HG03060 (cell line): ENCODE data around the gene GPR27.

Source experiments
- ATAC-seq: cut with Tn5 transposase; IDR thresholded peaks from one replicate; pipeline ENCODE4 v1.9.1; 2021; ENCODE audit warnings: low read depth, moderate number of reproducible peaks; ENCODE audit not compliant: unreplicated experiment

GPR27 gene

DNA sequence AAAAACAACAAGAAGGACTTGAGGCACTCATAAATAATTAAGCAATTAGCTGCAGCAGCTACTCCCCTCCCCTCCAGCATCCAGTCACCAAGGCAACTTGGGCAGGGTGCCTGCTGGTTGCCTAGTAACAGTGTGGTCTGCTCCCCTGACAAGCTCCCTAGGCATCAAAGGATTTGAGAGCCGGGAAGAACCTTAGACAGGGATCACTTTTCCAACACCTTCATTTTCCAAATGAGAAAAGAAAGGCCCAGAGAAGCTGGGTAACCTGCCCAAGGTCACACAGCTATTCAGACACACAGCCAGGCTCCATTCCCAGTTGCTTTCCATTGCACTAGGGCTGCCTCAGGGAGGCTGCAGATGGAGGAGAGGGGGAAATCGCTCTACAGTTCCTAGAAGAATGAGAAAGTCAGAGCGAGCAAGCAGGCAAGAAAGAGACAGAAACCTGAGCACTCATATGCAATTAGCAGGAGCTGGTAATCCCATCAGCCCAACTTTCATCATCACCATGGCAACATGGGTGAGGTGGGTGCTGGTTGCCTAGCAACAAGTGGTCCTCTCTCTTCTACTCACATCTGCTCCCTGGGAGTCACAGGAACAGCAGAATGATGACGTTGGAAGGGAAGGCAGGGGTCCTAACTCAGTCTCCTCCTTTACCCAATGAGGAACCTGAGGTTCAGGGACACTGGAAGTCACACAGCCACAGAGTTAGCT, 24.9 kb upstream of the GPR27 start:
- no peak for ATAC-seq

DNA sequence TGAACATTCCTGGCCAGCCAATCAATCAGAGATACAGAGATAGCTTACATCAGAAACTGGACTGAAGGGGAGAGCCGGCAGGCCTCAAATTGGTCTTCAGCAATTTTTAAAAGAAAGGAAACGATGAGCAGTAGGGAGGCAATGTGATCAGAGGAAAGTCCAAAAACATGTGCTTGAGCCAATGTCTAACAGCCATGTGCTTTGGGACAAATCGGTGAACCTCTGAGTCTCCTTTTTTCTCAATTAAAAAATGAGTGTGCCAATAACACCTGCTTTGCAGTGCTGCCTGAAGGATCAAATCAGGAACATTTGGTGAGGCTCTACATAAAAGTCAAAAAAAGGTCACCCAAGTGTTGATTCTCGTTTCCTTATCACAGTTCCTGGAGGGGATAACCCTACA, 21.0 kb upstream of the GPR27 start:
- no peak for ATAC-seq

GRCh38 chr3:71733319-71733718, 20.3 kb upstream of the GPR27 start:
- no peak for ATAC-seq

- no peak for ATAC-seq
These were observed 18.8 kb upstream of the GPR27 start for GRCh38 chr3:71734881-71735280.

DNA sequence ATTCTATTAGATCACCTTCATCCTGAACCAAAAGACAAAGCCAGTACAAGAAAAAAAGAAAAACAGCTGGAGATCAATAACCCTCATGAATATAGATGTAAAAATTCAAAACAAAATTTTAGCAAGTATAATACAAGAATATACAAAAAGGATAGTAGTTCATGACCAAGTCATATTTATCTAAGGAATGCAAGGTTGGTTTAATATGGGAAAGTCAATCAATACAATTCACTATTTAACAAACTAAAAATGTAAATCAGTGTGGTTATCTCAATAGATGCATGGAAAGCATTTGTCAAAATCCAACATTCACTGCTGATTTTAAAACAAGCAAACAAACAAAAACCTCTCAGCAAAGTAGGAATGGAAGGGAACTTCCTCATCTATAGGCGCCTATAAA, 11.0 kb upstream of the GPR27 start:
- ATAC-seq = no peak

DNA sequence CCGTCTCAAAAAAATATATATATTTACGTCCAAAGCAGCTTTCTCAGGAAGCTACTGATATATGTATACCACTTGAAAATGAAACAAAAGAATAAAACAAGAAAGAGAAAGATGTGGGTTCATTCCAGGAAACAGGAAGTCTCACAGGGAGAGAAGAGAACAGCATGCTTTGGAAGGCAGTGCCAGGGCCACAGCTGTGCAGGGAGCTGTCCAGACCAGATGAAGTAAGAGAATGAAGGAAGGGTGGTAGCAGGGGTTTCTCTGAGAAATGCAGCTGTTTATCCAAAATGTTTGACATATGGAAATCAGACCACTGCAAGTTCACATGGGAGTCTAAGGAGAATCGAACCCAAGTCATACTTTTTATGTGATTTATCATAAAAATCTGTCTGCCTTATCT, 8.9 kb upstream of the GPR27 start:
- no peak for ATAC-seq

DNA sequence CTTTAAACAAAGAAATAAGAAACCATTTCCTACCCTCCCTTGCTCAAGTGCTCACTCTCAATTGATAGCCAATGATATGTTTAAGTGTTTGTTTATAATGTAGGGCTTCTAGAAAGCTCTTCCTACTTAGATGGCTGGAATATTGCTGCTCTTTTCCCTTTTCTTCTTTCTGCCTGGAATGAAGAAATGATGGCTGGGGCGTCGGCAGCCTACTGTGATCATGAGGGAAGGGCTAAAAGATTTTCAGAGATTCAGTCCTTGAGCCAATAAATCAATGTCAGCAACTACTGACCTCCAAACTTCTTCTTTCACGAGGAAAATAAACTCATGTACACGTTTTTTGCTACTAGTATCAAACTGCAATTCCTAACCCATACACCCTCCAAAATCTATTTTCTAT, 2.1 kb upstream of the GPR27 start:
- no peak for ATAC-seq

DNA sequence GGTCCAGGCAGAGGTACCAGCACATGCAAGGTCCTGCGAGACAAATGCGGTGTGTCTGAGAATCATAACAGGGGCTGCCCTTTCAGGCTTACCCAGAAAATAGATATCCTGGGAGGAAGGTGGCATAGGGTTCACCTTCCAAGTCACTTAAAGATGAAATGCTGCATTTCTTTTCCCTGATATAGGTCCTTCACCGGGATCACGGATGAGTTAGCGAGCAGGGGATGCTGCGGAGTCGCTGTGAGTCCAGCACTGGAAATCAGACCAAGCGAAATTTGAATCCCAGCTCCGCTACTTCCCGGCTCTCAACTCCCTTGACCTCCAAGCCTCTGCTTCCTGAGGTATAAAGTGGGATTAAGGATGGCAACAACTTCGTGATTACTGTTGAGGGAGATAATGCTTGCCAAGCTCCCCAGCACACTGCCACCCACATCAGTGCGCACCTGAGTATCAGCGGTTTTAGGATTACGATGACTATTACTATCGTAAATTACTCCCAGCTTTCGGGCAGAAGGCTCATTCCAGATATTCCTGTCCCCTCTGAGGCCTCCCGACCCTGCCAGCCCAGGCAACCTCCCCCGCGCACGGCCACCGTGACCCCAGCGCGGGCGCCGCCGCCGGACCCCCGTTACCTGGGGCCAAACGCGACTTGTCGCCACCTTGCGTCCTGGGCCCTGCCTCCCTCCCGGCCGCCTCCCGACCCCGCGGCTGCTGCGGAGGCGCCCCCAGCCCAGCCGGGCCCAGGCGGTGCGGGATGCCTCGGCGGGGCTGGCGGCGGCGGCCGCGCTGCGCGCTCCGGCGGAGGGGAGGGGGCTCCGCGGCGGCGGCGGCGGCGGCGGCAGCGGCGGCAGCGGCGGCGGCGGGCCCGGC, 589 bp upstream of the GPR27 start:
- no peak for ATAC-seq

DNA sequence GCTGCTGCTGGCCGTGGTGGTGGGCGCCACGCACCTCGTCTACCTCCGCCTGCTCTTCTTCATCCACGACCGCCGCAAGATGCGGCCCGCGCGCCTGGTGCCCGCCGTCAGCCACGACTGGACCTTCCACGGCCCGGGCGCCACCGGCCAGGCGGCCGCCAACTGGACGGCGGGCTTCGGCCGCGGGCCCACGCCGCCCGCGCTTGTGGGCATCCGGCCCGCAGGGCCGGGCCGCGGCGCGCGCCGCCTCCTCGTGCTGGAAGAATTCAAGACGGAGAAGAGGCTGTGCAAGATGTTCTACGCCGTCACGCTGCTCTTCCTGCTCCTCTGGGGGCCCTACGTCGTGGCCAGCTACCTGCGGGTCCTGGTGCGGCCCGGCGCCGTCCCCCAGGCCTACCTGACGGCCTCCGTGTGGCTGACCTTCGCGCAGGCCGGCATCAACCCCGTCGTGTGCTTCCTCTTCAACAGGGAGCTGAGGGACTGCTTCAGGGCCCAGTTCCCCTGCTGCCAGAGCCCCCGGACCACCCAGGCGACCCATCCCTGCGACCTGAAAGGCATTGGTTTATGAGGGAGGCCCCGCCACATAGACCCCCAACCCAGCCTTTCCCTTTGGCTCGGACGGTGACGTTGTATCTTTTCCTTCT, 1.1 kb downstream of the GPR27 start:
- no peak for ATAC-seq

- ATAC-seq = no peak
These were observed 4.4 kb downstream of the GPR27 start for GRCh38 chr3:71758091-71758490.

DNA sequence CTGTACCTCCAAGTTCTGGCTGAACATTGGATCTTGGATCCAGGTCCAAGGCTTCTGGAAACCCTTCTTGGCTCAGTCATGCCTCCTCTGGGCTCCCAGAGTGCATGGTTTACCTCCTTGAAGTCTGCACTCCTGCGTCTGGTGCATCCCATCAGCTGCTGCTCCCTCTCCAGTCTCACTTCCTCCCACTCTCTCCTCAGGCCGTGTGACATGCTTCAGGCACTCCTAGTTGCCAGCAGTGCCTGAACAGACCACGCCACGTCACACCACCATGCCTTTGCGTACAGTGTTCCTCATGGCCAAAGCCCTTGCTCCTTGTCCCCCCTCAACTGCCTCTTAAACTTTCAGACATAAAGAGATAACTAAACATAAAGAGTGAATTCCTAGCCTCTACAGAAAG, 5.7 kb downstream of the GPR27 start:
- no peak for ATAC-seq

- ATAC-seq = no peak
These were observed 6.5 kb downstream of the GPR27 start for GRCh38 chr3:71760140-71760539.

GRCh38 chr3:71763426-71763825, 9.8 kb downstream of the GPR27 start:
- ATAC-seq = no peak

DNA sequence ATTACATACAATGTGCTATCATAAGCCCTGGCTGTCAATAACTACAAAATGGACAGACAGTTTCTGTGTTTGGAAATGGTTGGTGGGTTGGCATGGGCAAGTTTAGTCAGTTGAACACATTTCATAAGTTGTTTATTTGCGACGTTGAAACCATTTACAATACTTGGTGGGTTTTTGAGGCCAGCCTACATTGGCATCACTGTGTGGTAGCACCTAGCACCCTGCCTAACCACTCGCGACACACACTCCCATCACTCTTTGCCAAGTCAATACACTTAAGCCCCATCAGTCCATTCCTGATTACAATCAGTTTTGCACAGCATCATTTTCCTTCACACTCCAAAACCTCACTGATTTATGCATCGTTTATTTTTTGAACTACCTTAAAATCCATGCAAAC, 17.5 kb downstream of the GPR27 start:
- ATAC-seq = no peak

DNA sequence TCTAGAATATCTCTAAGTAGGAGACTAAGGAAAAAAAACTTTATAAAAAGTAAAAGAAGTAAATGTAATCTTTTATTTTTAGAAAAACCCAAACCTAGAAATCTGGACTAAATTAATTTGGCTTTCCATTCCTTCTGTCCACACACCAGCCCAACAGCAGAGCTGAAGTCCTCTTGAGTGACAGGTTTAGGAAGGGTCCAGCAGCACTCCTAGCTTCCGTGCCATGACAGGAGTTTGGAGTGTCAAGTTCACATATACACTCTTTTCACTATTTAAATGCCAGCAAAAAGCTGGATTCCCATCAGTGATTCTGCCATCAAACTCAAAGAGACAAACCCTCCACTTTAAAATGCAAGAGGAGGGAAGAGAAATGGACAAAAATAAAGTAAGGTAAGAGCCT, 18.2 kb downstream of the GPR27 start:
- no peak for ATAC-seq

DNA sequence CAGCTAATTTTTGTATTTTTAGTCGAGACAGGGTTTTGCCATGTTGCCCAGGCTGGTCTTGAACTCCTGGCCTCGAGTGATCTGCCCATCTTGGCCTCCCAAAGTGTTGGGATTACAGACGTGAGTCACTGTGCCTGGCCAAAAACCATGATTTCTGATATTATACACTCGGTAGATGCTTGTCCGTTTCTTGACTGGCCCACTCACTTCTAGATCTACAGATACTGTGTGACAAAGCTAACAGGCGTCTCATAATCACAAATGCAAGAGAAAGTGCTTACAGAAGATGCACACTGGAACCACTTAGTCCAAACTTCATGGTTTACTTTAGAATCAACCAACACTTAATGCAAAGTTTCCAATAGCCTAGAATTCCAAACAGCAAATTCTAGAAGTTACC, 22.9 kb downstream of the GPR27 start:
- ATAC-seq = no peak

GRCh38 chr3:71778353-71778752, 24.7 kb downstream of the GPR27 start:
- no peak for ATAC-seq

DNA sequence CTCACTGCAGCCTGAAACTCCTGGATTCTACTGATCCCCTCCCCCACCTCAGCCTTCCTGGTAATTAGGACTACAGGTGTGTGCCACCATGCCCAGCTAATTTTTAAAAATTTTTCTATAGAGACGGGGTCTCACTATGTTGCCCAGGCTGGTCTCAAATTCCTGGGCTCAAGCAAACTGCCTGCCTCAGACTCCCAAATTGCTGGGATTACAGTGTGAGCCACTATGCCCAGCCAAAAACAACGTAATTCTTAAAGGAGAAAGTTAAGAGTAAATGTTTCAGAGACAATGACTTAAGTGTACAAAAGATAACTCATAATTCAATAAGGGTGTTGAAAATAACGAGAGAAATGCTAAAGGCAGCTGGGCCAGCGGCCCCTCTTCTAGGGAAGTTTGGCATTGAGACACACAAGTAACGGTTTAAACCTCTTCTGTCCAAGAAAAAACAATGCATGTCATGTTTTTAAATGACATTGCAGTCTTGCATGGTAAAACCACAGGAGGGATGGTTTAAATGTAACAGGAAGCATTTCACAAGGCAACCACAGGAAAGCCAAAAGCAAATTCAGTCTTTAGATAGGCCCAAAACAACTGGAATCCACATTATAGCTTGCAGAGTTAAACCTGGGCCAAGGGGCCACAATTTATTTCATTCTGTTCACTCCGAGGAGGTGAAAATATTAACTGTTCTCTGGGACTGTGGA, 26.2 kb downstream of the GPR27 start:
- no peak for ATAC-seq

DNA sequence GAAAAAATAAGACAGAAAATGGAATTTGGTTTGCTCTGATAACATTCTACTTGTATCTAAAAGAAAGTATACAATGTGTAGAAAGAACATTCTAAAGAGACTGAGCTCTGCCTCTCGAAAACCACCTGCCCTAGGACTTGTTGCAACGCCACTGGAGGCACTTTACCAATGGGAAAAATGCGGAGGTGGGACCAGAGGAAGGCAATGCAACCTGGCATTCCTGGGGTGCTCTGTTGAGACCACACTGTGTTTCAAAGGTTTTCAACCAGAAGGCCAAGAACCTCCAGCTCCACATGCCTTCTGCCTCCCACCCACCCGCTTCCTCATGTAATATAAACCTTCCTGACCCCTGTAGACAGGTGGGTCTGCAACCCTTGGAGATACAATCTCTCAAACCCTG, 26.8 kb downstream of the GPR27 start:
- ATAC-seq = no peak

DNA sequence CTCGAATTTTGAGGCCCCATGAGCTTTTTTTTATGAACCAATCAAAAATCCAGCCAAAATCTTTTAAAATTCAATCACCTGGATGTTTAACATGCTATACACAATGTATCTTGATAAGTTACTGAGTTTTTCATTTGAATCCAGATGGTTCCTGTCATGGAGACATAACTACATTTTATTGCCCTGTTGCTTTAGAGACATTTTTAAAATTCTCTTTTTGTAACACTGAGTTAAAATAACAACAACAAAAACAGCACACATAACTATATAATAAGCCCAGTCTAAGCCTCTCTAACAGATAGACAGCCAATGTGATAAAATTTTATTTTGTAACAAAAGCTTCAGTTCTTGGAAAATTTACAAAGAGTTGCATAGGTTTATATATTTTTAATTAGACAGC, 29.5 kb downstream of the GPR27 start:
- ATAC-seq = no peak
